ENCODE measurements around the gene FOXA1. TPM values are rescaled to one million over a fixed set of nuclear protein-coding genes. Genes with fewer than 3 reads are reported as not detected.
A peak's percentile ranks its signal among the peaks of the same experiment; 100 is the strongest.

FOXA1 gene
- total and polyA plus RNA-seq, 9 of the 15 experiments (the other 6 are each of a cell fraction or from before 2014, with no cell fraction given): 0.20 to 3.0 (median 1.3) TPM

DNA sequence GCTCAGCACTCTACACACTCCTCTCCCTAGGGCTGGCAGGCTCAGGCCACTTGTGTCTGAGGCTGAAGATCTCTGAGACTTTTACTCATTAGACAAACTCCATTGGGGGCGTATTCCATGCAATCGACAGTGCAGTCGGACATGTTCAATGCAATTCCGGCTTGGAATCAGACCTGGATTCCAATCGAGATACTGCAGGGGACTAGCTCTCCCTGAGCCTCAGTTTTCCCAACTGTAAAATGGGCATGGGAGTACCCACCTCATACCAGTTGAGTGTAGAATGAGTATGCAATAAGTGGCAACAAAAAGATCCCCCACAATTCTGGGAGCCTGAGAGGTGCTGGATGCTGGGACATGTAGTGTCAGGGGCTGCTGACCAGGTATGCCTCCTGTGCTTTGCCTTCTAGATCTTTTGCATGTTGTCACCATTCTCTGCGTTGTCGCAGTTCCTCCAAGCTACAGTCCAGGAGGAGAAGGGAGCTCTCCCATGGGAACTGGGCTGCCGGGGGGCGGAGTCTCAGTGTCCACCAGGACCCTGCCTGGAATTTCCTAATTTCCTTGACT lies 8.7 kb upstream of the FOXA1 start:
- Histone ChIP-seq H3K9me1 (ENCODE audit: control insufficient read depth, insufficient read depth, low read length) (no peaks in the 10 kb centered on the region), H3K4me3 (no peak overlapping the region), H3K27ac (ENCODE audit: extremely low read depth, low read depth, low read length) (no peak overlapping the region), H3K4me1 (replicated peaks in 1 of 2; ENCODE audit: control insufficient read depth in 2 of 2, insufficient read depth in 2 of 2, low read length in 2 of 2) (peaks cover 0 to 9% of the 10 kb centered on the region in 2 experiments; a peak in 2 of 5 replicates), H2AFZ (ENCODE audit: low read depth, low read length) (no peak overlapping the region), H3K36me3 (ENCODE audit: control insufficient read depth, insufficient read depth, low read length) (no peaks in the 10 kb centered on the region), H3K9ac (ENCODE audit: insufficient read depth in 1 of 2, low read depth in 2 of 2, low read length in 2 of 2) (no peak overlapping the region), H4K20me1 (replicated peaks; ENCODE audit: control insufficient read depth, insufficient read depth, low read length) (no peaks in the 10 kb centered on the region), H3K79me2 (ENCODE audit: control insufficient read depth, insufficient read depth, low read length) (no peaks in the 10 kb centered on the region), H3K27me3 (ENCODE audit: control insufficient read depth in 2 of 2, insufficient read depth in 2 of 2, low read length in 2 of 2) (peaks cover 12 to 37% of the 10 kb centered on the region in 2 experiments; a peak in 4 of 5 replicates), H3K9me3 (replicated peaks; ENCODE audit: control insufficient read depth, insufficient read depth, low read depth, low read length) (no peaks in the 10 kb centered on the region), H3K4me2 (ENCODE audit: insufficient read depth, low read length) (no peak overlapping the region)
- in situ Hi-C loops (cut with MboI) (no loop called here), intact Hi-C loops (cut with micrococcal nuclease) (no loop called here)
- WGBS (ENCODE audit: insufficient coverage, low coverage, missing lambda C conversion rate): 4% methylated on average over 9 of the region's 9 CpGs
- DNase-seq (ENCODE audit: extremely low read depth in 1 of 4, low spot score in 3 of 4) (no peak), FAIRE-seq (no peak), ATAC-seq (no peak)
- POLR2A ChIA-PET: no interaction called here
- CTCF ChIA-PET (ENCODE audit: low intra/inter-chr PET ratio): no interaction called here
- TF ChIP-seq SMC3 (conservative IDR thresholded peaks at IDR 0.05; ENCODE audit: insufficient read depth, low read depth, low read length): no peak
- TF ChIP-seq, protein P1, sequence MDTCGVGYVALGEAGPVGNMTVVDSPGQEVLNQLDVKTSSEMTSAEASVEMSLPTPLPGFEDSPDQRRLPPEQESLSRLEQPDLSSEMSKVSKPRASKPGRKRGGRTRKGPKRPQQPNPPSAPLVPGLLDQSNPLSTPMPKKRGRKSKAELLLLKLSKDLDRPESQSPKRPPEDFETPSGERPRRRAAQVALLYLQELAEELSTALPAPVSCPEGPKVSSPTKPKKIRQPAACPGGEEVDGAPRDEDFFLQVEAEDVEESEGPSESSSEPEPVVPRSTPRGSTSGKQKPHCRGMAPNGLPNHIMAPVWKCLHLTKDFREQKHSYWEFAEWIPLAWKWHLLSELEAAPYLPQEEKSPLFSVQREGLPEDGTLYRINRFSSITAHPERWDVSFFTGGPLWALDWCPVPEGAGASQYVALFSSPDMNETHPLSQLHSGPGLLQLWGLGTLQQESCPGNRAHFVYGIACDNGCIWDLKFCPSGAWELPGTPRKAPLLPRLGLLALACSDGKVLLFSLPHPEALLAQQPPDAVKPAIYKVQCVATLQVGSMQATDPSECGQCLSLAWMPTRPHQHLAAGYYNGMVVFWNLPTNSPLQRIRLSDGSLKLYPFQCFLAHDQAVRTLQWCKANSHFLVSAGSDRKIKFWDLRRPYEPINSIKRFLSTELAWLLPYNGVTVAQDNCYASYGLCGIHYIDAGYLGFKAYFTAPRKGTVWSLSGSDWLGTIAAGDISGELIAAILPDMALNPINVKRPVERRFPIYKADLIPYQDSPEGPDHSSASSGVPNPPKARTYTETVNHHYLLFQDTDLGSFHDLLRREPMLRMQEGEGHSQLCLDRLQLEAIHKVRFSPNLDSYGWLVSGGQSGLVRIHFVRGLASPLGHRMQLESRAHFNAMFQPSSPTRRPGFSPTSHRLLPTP (IDR thresholded peaks at IDR 0.05; ENCODE audit: borderline replicate concordance, extremely low read depth, insufficient read length): no peak
- no peak for TF ChIP-seq RFX5 (IDR thresholded peaks at IDR 0.05; ENCODE audit: low read depth, low read length)
- TF ChIP-seq RBM25 (IDR thresholded peaks at IDR 0.05; ENCODE audit: low read depth, low read length, severe bottlenecking): peak; percentile 60
- BruUV-seq (replicated peaks): no TSS peak
